GM10248 (cell line): Measurements from ENCODE around the gene BCL2L11.

Experiments used
- CTCF ChIA-PET: fragments of 300-600 bp; sonication (Branson Sonifier 250); formaldehyde crosslinking; extraction: SDS; loops from one replicate; lab custom pipeline; 2021; ENCODE audit warnings: antibody characterized with exemption; lab: Yijun Ruan, JAX
- POLR2A ChIA-PET: fragments of 350-650 bp; sonication (Branson Sonifier 250); formaldehyde crosslinking; extraction: SDS; loops from one replicate; lab custom pipeline; 2020; ENCODE audit warnings: antibody characterized with exemption; lab: Yijun Ruan, JAX
- DNase-seq: peaks from one replicate; pipeline ENCODE4 v3.0.0; 2012; ENCODE audit errors: extremely low spot score
- TF ChIP-seq, protein P1 (sequence below): IDR thresholded peaks from 2 replicates; pipeline ENCODE4 v1.5.1; 2012; ENCODE audit warnings: mild to moderate bottlenecking, low read depth; ENCODE audit errors: extremely low read depth, missing control alignments, control extremely low read depth

The BCL2L11 gene

DNA sequence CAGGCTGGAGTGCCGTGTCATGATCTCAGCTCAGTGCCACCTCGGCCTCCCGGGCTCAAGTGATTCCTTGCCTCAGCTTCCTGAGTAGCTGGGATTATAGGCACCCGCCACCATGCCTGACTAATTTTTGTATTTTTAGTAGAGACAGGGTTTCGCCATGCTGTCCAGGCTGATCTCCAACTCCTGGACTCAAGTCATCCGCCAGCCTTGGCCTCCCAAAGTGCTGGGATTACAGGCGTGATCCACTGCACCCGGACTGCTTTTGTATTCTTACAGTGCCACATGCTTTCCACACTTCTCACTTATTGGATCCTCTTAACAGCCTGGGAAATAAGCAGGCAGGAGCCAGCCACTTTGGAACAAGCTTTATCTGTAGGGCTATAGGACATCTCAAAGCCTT lies 25.3 kb upstream of the BCL2L11 start:
- CTCF ChIA-PET = no interaction called here
- DNase-seq = no peak
- TF ChIP-seq, protein P1, sequence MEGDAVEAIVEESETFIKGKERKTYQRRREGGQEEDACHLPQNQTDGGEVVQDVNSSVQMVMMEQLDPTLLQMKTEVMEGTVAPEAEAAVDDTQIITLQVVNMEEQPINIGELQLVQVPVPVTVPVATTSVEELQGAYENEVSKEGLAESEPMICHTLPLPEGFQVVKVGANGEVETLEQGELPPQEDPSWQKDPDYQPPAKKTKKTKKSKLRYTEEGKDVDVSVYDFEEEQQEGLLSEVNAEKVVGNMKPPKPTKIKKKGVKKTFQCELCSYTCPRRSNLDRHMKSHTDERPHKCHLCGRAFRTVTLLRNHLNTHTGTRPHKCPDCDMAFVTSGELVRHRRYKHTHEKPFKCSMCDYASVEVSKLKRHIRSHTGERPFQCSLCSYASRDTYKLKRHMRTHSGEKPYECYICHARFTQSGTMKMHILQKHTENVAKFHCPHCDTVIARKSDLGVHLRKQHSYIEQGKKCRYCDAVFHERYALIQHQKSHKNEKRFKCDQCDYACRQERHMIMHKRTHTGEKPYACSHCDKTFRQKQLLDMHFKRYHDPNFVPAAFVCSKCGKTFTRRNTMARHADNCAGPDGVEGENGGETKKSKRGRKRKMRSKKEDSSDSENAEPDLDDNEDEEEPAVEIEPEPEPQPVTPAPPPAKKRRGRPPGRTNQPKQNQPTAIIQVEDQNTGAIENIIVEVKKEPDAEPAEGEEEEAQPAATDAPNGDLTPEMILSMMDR = no peak
- POLR2A ChIA-PET = interaction anchor here (0.5 kb wide), 1 partner anchor 349 kb away, joined by 3 read pairs; no protein-coding TSS in a partner anchor

DNA sequence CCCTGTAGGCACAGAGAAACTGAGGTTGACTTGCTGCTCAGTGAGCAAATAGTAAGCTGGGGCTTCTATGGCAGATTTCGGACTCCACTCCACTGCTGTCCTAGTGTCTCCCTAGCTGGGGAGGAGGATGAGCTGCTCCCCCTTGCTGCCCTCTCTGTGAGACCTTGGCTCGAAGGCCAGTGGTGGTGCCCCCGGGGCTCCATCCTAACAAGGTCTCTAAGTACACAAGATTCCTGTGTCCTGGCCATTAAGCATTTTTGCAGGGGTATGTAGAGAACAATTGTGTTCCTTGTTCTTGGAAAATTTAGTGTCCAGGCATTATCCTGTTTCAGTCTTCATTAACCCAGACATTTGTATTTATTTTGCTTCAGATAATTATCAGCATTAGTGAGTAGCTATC lies 21.3 kb upstream of the BCL2L11 start:
- TF ChIP-seq, protein P1 = no peak
- ChIA-PET CTCF (interaction anchor here (0.8 to 2.2 kb wide), 6 partner anchors 9 to 222 kb away, joined by 3 to 7 read pairs (median 3); no protein-coding TSS in a partner anchor), POLR2A (interaction anchor here (0.8 kb wide), 1 partner anchor 21 kb away, joined by 3 read pairs; the partner anchor contains the start of gene BCL2L11)
- DNase-seq = no peak

DNA sequence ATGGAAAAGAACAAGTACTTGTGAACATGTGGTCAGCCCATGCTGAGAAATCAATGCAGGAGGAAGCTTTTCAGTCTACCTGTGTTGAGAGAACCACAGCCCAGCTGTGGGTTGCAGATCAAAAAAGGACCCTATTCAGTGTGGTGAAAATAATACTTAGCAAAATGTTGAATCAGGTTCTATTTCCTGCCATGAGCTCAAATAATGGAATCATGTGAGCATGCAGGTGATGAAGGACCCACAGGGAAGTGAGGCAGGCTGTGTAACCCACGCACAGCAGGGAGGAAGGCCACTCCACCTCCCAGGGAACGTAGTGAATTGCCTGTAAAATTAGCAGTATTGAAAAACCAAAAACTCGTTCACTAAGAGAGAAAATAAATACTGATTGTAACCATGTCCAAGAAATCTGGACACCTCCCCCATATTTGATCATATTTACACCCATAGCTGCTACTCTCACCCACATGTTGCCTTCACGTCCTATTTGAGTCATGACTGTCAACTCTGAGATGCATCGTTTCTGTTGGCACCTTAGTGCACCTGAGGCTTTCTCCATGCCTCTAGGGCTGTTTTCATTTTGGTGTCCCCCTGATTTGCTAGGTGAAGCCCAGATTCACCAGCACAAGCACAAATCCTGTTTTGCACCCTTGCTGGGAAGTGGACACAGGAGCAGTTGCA lies 20.5 kb upstream of the BCL2L11 start:
- DNase-seq = no peak
- POLR2A ChIA-PET = interaction anchor here (0.8 kb wide), 1 partner anchor 20 kb away, joined by 3 read pairs; the partner anchor contains the start of gene BCL2L11
- CTCF ChIA-PET = interaction anchor here (0.8 to 2.2 kb wide), 5 partner anchors 10 to 222 kb away, joined by 3 to 7 read pairs (median 3); no protein-coding TSS in a partner anchor
- TF ChIP-seq, protein P1 = no peak

DNA sequence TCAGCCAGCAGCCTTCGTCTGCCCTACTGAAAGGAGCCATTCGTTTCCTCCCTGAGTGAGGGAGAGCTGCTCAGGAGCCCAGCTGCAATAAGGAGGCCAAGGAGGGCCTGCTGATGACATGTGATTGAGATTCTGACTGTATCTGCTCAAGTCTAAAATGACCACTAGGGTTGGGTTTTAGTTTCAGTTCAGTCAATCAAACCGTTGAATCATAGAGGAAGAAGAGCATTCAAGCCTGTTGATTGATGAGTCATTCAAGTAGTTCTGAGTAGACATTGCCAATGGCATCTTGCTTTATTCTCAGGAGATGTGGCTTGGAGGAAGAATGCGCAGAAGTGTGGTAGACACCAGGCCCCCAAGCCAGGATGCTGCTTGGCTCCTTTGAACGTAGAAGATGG lies 19.9 kb upstream of the BCL2L11 start:
- TF ChIP-seq, protein P1 = no peak
- ChIA-PET POLR2A (no interaction called here), CTCF (interaction anchor here (1.4 to 2.2 kb wide), 4 partner anchors 11 to 49 kb away, joined by 3 to 7 read pairs (median 4); no protein-coding TSS in a partner anchor)
- peak; percentile 48 for DNase-seq

DNA sequence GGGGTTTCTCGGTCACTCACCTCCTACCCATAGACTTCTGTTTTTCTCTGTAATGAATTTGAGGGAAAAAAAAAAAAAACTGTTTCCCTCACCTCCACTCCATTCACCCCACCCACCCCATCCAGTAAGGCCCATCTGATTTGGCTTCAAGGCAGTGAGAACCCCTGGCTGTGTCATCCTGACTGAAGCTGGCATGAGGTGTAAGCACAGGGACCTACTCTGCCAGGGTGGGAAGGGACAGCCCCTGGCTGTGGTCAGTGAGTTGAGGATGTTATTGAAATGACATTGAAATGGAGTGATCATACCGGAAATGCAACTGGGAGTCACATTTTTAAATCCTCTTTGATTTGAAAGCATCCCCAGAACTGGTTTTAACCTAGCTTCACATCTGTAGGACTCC lies 19.1 kb upstream of the BCL2L11 start:
- TF ChIP-seq, protein P1 = no peak
- ChIA-PET CTCF (no interaction called here), POLR2A (no interaction called here)
- no peak for DNase-seq

DNA sequence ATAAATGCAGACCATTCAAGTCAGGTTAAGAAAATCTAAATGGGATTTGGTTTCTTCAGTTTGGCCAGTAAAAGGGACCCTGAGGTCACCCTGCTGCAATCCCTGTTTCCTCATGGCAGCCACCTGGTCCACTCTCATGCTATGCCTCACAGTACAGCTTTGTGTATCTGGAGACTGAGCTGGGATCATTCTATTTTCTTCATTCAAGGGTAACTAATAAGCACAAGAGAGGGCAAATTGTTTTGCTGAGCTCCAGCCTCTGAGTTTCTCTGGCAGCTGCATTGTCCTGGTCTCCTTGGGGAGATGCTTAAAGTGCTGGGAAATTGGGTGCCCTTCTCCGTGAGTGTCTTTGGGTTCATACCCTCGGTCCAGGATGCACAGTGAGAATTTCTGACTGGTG lies 18.5 kb upstream of the BCL2L11 start:
- POLR2A ChIA-PET = no interaction called here

More for the DNA sequence above, 18.5 kb upstream of the BCL2L11 start:
- CTCF ChIA-PET = no interaction called here
- DNase-seq = no peak
- TF ChIP-seq, protein P1 = no peak
